HG03108 (cell line): Measurements from ENCODE around the gene DBR1.
A peak's percentile ranks its signal among the peaks of the same experiment; 100 is the strongest.
"Not testable (repeated sequence)": the region's sequence is repeated elsewhere in the genome, so short reads cannot be mapped to it uniquely, and the experiment has no call there.

Experiments used
- ATAC-seq: cut with Tn5 transposase; IDR thresholded peaks from one replicate; pipeline ENCODE4 v1.9.1; 2021; ENCODE audit warnings: moderate library complexity; ENCODE audit not compliant: unreplicated experiment

Gene DBR1

DNA sequence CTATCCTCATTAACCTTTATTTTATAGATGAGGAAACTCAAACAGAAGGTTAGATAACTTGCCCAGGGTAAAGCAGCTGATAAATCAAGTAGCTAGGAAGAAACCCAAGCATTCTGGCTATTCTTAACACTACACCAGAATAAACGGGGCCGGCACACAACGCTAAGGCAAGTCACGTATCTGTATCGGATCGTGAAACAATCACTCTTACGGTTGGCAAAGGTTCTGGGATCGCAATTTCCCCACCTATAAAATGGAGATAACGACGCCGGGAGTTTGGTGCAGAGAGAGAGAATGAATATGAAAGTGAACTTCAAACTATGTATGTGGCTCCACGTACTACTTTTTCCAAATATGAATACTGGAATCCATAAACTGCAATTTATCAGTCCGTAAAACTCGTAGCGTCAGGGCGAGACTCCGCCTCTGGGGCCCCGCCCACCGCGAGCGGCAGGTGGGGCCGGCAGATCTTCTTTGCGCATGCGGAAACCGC is 12.1 kb upstream of the DBR1 start:
- ATAC-seq: peak; percentile 88

DNA sequence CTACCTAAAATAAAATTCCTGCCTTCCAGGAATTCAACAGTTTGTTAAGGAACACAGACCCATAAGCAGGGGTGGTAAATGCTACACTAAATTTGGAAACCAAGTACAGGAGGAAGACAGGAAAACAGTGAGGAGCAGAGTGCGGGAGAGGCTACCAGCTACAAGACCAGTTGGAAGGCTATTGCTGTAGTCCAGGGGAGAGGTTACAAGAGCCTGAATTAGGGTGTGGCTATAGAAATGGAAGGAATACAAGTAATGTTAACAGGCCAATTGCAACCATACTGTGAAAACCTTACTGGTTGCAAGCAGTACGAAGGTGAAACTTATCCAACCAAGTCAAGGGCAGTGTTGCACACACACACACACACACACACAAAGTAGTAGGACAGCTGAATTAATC is 11.5 kb upstream of the DBR1 start:
- ATAC-seq: no peak

DNA sequence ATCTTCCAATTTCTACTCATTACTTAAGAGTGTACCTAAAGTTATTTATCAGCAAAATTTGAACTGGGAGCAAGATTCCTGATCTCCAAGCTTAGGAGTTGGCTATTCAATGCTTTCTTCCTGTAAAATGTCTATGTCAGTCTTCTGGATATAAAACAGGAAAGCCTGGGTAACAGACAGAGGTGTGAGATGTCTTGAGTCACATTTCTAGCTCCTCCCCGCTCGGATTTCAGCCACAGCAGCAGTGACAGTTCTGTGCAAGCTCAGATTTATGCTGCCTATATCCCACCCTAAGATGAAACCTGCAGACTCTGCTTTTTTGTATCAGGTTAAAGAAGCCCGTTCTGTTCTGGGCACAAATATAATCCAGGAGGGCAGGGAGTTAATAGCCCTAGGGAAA is 10.3 kb upstream of the DBR1 start:
- no peak for ATAC-seq

GRCh38 chr3:138180375-138181029 is 5.8 kb upstream of the DBR1 start:
- ATAC-seq: peak; percentile 72

DNA sequence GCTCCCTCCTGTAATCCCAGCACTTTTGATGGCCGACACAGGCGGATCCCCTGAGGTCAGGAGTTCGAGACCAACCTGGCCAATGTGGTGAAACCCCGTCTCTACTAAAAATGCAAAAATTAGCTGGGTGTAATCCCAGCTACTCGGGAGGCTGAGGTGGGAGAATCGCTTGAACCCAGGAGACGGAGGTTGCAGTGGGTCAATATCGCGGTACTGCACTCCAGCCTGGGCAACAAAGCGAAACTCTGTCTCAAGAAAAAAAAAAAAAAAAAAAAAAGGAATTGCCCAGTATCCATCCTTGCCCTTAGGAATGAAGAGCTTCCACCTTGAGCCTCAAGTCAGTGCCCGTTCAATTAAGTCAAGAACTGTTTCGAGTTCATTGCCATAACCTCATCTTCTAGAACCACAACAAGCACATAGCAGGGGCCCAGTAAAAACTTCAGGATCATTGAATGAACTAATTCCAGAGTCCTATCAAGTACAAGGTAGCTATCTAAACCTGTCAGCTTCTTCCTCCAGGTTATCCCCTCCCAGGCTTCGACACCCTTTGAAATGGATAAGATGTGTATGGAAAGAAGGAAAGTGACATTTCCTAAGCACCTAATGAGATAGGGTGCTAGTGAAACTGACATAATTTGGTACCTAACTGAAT is 826 bp downstream of the DBR1 start:
- ATAC-seq: no peak

GRCh38 chr3:138172625-138173024 is 2.1 kb downstream of the DBR1 start:
- no peak for ATAC-seq

- no peak for ATAC-seq
Observed at GRCh38 chr3:138165061-138165460, 9.7 kb downstream of the DBR1 start.

- ATAC-seq: no peak
Observed at GRCh38 chr3:138157743-138158142, 17.0 kb downstream of the DBR1 start.

DNA sequence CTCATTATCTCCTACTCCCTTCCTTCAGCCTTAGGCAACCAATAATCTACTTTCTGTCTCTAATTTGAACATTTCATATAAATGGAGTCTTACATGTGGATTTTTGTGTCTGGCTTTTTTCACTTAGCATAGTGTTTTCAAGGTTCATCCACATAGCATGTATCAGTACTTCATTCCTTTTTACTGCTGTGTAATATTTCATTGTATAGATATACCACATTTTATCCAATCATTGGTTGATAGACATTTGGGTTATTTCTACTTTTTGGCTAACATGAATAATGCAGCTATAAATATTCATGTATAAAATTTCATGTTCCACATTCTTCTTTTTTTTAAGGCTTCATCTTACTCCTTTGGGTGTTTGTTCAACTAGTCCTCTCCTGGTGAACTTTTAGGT is 20.2 kb downstream of the DBR1 start:
- no peak for ATAC-seq

DNA sequence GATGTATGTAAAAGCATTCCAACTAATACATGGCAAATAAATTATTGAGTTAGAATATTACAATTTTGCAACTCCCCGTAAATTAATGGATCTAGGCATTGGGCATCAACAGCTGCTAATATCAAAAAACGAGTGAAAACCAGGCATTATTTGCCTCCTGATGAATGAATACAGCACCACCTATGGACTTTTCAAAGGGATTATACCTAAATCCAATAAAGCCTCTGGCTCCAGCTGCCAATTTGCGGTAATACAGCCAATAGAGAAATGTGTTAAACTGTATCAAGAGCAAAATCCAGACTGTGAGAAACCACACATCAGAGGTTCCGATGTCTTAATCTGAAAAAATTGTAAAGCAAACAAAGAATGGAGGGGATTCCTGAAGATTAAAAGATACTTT is 26.2 kb downstream of the DBR1 start:
- no peak for ATAC-seq

GRCh38 chr3:138142181-138142580 is 32.5 kb downstream of the DBR1 start:
- not testable (repeated sequence) for ATAC-seq

DNA sequence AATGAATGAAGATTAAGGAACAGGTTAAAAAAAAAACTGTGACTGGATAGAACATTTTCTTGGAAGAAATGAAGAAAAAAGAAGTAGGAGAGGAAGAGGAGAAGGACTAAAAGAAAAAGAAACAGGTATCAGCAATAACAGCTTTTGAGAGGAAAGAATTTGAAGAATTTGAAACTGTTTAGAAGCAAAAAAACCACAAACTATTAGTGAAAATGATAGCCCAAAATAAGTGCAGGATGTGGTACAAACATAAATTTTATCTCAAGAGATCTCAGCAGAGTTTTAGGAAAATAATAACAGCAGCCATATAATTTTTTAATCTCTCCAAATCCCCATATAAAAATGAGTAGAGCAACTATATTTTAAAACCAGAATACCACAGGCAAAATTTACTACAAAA is 33.8 kb downstream of the DBR1 start:
- no peak for ATAC-seq

DNA sequence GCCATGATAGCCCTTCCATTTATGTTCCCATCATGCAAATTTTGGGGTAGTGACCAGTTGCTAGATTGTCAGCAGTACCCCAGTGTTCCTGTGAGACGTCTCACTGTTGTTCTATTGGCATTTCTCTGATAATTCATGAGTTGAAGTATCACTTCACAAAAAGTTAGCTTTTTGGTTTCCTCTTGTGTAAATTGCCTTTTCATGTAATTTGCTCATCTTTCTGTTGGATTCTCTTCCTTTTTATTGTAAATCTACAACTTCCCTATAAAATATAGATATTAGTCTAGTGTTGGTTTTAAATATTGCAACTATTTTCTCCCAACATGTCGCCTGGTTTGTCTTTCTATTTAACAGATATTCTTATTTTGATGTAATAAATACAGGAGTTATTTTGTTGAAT is 35.0 kb downstream of the DBR1 start:
- ATAC-seq: no peak

DNA sequence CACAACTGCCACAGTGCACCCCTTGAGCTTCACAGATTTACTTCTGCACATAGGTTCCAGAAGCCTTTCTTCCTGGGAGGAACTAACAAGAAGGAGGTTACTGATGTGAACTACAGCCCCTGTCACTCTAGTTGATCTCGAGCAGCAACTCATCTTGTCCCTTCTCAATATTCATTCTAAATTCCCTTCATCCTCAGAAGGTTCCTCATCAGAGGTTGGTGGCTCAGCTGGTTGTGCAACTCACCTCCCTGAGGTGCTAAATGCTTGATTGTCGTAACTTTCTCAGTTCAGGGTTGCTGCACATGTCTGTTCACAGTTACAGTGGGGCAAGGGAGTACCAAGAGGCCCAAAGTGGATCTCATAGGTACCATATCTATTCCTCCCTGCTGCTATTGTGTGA is 36.9 kb downstream of the DBR1 start:
- no peak for ATAC-seq

GRCh38 chr3:138136201-138136600 is 38.5 kb downstream of the DBR1 start:
- no peak for ATAC-seq

DNA sequence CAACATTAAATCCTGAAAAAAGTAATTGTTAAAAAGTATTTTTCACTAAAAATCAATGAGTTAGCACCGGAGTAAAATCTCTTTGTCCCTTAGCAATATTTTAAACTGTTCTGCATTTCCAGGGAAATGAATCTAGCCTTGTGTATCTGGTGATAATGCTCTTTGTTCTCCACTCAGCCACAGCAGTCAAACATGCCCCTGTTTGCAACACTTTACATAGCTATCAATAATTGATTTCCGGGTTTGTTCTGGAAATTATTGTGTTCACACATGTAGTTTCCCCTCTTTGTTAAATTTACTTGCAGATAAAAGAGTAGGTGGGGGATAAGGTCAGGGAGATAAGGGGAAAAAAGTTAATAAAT is 38.9 kb downstream of the DBR1 start:
- ATAC-seq: no peak

- ATAC-seq: no peak
Observed at GRCh38 chr3:138135146-138135832, 39.4 kb downstream of the DBR1 start.

GRCh38 chr3:138132239-138132638 is 42.5 kb downstream of the DBR1 start, which contains the start of gene A4GNT:
Gene A4GNT (minus strand): TSS chr3:138132390. CDS start chr3:138131256, 1,134 bp downstream.
- ATAC-seq: no peak

DNA sequence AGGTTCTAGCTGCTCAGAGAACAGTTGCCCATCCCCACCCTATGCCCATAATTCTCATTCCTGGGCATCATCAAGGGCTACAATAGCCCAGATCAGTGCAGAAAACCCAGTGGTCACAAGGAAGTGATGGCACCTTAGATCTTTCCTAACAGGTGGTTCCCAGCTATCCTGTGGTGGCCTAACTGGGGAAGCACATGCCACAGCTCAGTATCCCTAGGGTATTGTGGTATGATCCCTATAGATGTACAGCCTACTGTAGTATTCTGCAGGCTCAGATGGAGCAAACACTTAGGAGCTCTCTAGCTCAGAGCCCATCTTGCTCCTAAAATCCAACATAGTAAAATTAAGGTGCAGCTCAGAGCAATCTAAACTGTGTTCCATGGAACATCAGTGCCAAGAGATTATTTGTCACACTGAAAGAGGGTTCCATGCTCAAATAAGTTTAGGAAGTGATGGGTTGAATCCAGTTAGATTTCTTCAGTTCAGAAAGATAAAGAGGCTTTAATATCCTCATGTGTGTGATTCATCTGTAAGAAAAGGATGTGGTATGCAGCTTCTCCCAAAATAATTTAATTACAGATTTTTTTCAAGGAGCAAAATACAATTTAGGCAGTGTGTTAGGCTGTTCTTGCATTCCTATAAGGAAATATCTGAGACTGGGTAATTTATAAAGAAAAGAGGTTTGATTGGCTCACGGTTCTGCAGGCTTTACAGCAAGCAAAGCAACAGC is 46.9 kb downstream of the DBR1 start:
- no peak for ATAC-seq

DNA sequence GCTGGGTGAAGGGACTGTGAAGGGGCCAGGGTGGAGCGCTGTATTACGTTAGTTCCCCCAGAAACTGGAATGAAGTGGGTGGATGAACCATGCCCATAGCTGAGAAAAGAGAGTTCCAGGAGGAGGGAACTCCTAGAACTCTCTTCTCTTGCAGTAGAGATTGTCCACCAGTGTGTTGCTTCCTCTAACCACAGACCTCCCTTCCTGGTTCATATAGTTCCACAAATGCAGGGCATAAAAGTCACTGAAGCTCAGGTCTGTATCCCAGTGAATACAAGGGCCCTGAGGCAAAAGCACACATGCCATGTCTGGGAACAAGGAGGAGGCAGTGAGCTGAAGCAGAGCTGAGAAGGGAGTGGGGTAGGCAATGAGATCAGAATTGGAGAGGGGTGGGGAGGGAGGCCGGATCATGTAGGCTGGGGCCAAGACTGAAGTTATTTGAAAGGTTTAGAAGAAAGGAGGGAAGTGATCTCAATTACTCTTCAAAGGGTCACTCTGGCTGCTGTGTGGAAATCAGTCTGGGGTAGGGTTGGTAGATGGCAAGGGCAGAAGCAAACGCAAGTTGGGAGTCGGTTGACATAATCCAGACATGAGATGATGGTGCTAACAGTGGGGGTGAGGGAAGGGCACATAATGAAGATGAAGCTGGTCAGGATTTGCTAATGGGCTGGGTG is 49.0 kb downstream of the DBR1 start:
- ATAC-seq: no peak
